ENCODE measurements around the gene IQCF6.

The IQCF6 gene

GRCh38 chr3:51739110-51739509 lies 39.9 kb downstream of the IQCF6 start:
- no peak for DNase-seq (ENCODE audit: low spot score)
- no peak for TF ChIP-seq CTCF (IDR thresholded peaks at IDR 0.05; ENCODE audit: extremely low read depth, missing control alignments)

- no peak for DNase-seq (ENCODE audit: low spot score)
- TF ChIP-seq CTCF (IDR thresholded peaks at IDR 0.05; ENCODE audit: extremely low read depth, missing control alignments), result no peak
Measured at GRCh38 chr3:51735950-51736349, 43.1 kb downstream of the IQCF6 start.

GRCh38 chr3:51735039-51735438 lies 44.0 kb downstream of the IQCF6 start:
- TF ChIP-seq CTCF (IDR thresholded peaks at IDR 0.05; ENCODE audit: extremely low read depth, missing control alignments), result no peak
- no peak for DNase-seq (ENCODE audit: low spot score)

- TF ChIP-seq CTCF (IDR thresholded peaks at IDR 0.05; ENCODE audit: extremely low read depth, missing control alignments), result no peak
- no peak for DNase-seq (ENCODE audit: low spot score)
Measured at GRCh38 chr3:51734572-51734907, 44.5 kb downstream of the IQCF6 start.

GRCh38 chr3:51733859-51734571 lies 45.0 kb downstream of the IQCF6 start:
- DNase-seq (ENCODE audit: low spot score), result no peak
- no peak for TF ChIP-seq CTCF (IDR thresholded peaks at IDR 0.05; ENCODE audit: extremely low read depth, missing control alignments)

GRCh38 chr3:51729042-51729633 lies 49.9 kb downstream of the IQCF6 start:
- DNase-seq (ENCODE audit: low spot score), result no peak
- TF ChIP-seq CTCF (IDR thresholded peaks at IDR 0.05; ENCODE audit: extremely low read depth, missing control alignments), result no peak
